Naive thymus-derived CD4-positive, alpha-beta T cell (primary cell): ENCODE measurements around the gene LVRN. TPM values are rescaled to one million over a fixed set of nuclear protein-coding genes. Genes with fewer than 3 reads are reported as not detected.

Source experiments
- ATAC-seq: fragments of 150-1000 bp; cut with Tn5 transposase; 2 replicates; pipeline ENCODE4 v1.10.0; 2021; ENCODE audit warnings: mild to moderate bottlenecking, moderate library complexity
- CTCF ChIA-PET: fragments of 350-600 bp; sonication (Branson Sonifier 250); formaldehyde crosslinking; loops from one replicate; lab custom pipeline; 2021; ENCODE audit warnings: antibody characterized with exemption; lab: Charles Lee
- POLR2A ChIA-PET: fragments of 350-600 bp; sonication (Branson Sonifier 250); formaldehyde crosslinking; loops from one replicate; lab custom pipeline; 2021; ENCODE audit warnings: antibody characterized with exemption, inconsistent platforms; lab: Charles Lee
- DNase-seq, 9 donors: peaks; one replicate each; pipeline versions ENCODE4 v3.0.0 to v3.0.0-alpha.2; 2020 to 2022; ENCODE audit warnings: mixed read lengths in 1 of 9
- H3K27ac ChIP-seq: one replicate; pipeline ENCODE4 v1.7.0; 2013; ENCODE audit warnings: mild to moderate bottlenecking, low read depth, low read length, moderate library complexity
- H3K27me3 ChIP-seq, 2 donors: one replicate each; pipeline ENCODE4 v1.7.0; 2013; ENCODE audit warnings: low read length in 2 of 2, mild to moderate bottlenecking in 2 of 2, moderate library complexity in 2 of 2; ENCODE audit not compliant: control insufficient read depth in 2 of 2, insufficient read depth in 2 of 2
- H3K36me3 ChIP-seq, 3 experiments: 1 replicate in 2 of 3; 2 replicates in 1 of 3; pipeline ENCODE4 v1.7.0; 2013; ENCODE audit warnings: low read length in 3 of 3, mild to moderate bottlenecking in 3 of 3, moderate library complexity in 1 of 3; ENCODE audit not compliant: insufficient read depth in 3 of 3, control insufficient read depth in 2 of 3
- H3K4me1 ChIP-seq, 2 donors: one replicate each; pipeline ENCODE4 v1.7.0; 2013; ENCODE audit warnings: low read length in 2 of 2, mild to moderate bottlenecking in 2 of 2, moderate library complexity in 1 of 2; ENCODE audit not compliant: control insufficient read depth in 2 of 2, insufficient read depth in 2 of 2
- H3K4me3 ChIP-seq: 2 replicates; pipeline ENCODE4 v1.7.0; 2013; ENCODE audit warnings: mild to moderate bottlenecking, low read length
- H3K9me3 ChIP-seq, 3 experiments: 1 replicate in 2 of 3; 2 replicates in 1 of 3; pipeline ENCODE4 v1.7.0; 2013; ENCODE audit warnings: low read length in 3 of 3; ENCODE audit not compliant: control insufficient read depth in 2 of 3
- H3K27ac Mint-ChIP-seq, 9 donors: one replicate each; pipeline ENCODE4 v1.8.0; 2020 to 2022; ENCODE audit warnings: mixed read lengths in 9 of 9, mild to moderate bottlenecking in 8 of 9, moderate library complexity in 5 of 9, inconsistent platforms in 2 of 9
- H3K27me3 Mint-ChIP-seq, 5 donors: one replicate each; pipeline ENCODE4 v1.8.0; 2021 to 2022; ENCODE audit warnings: mixed read lengths in 5 of 5, mild to moderate bottlenecking in 1 of 5
- H3K36me3 Mint-ChIP-seq, 5 donors: one replicate each; pipeline ENCODE4 v1.8.0; 2020 to 2022; ENCODE audit warnings: mixed read lengths in 5 of 5, mild to moderate bottlenecking in 3 of 5, inconsistent platforms in 1 of 5
- H3K4me1 Mint-ChIP-seq, 7 donors: one replicate each; pipeline ENCODE4 v1.8.0; 2020 to 2022; ENCODE audit warnings: mixed read lengths in 7 of 7, mild to moderate bottlenecking in 3 of 7, inconsistent platforms in 1 of 7
- H3K4me3 Mint-ChIP-seq, 10 donors: one replicate each; pipeline ENCODE4 v1.8.0; 2020 to 2022; ENCODE audit warnings: mild to moderate bottlenecking in 10 of 10, mixed read lengths in 10 of 10, moderate library complexity in 6 of 10, inconsistent platforms in 2 of 10
- H3K9me3 Mint-ChIP-seq, 11 donors: one replicate each; pipeline ENCODE4 v1.8.0; 2020 to 2022; ENCODE audit warnings: mixed read lengths in 11 of 11, mild to moderate bottlenecking in 4 of 11, inconsistent platforms in 1 of 11, moderate library complexity in 1 of 11
- intact Hi-C, 2 donors: fragments of 100-400 bp; cut with micrococcal nuclease; formaldehyde crosslinking; loops; one replicate each; pipeline ENCODE4 v1.15.1; 2023
- polyA plus RNA-seq, 2 donors: library from polyadenylated mRNA; unstranded; fragments of 300-500 nt; fragmentation: Illumina TruSeq; gene quantifications; one replicate each; pipeline ENCODE4 v1.2.3, GENCODE V29; 2021
- total RNA-seq, 6 experiments: library from RNA in 5 of 6; stranded (reverse) in 5 of 6; gene quantifications; 1 replicate in 5 of 6; 2 replicates in 1 of 6; pipeline ENCODE4 v1.2.3 and lab custom pipeline; 2021 to 2026

The LVRN gene
- total and polyA plus RNA-seq, 7 experiments from 2014 or later = 0.16 TPM; not detected in 6

DNA sequence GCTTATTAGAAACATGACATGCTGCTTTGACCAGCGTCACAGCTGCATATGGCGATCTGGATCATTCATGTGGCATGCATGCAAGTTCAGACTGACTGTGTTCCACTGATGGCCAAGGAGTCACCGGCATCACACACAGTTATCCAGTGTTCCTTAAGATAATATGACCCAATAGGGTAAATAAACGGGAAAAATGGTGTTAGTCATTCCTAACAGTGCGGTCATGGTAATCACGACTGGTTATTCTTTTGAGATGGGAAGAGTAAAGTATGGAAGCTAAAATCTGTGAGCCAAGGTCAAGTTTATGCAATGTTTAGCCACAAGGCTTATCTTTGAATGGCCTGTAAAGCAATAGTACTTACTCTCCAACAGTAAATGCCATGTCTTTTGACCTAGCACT lies 29.3 kb upstream of the LVRN start:
- Mint-ChIP-seq H3K4me3 (no peak overlapping the region), H3K27me3 (peaks cover 0 to 6% (median 0%) of the 10 kb centered on the region in 5 donors), H3K36me3 (no peaks in the 10 kb centered on the region), H3K4me1 (peaks cover 0 to 1% (median 0%) of the 10 kb centered on the region in 7 donors), H3K27ac (no peak overlapping the region), H3K9me3 (no peaks in the 10 kb centered on the region)
- no peak for DNase-seq
- POLR2A ChIA-PET = no interaction called here
- no peaks in the 10 kb centered on the region for H3K27me3 ChIP-seq
- no peak overlapping the region for H3K4me3 ChIP-seq
- no peaks in the 10 kb centered on the region for H3K9me3 ChIP-seq
- H3K36me3 ChIP-seq = no peaks in the 10 kb centered on the region
- H3K4me1 ChIP-seq = no peaks in the 10 kb centered on the region
- H3K27ac ChIP-seq = no peak overlapping the region
- intact Hi-C loops = no loop called here
- no peak for ATAC-seq
- CTCF ChIA-PET = no interaction called here

GRCh38 chr5:115934388-115934974 lies 27.8 kb upstream of the LVRN start:
- ChIA-PET CTCF (interaction anchor here (0.9 kb wide), 1 partner anchor 19 kb away, joined by 3 read pairs; no protein-coding TSS in a partner anchor), POLR2A (no interaction called here)
- peaks cover 0 to 6% (median 0%) of the 10 kb centered on the region in 5 donors for H3K27me3 Mint-ChIP-seq
- H3K9me3 Mint-ChIP-seq = no peaks in the 10 kb centered on the region
- no peak overlapping the region for H3K4me3 Mint-ChIP-seq
- H3K4me1 Mint-ChIP-seq = peaks cover 0 to 1% (median 0%) of the 10 kb centered on the region in 7 donors
- H3K36me3 Mint-ChIP-seq = no peaks in the 10 kb centered on the region
- no peaks in the 10 kb centered on the region for H3K9me3 ChIP-seq
- DNase-seq = no peak
- H3K4me1 ChIP-seq = no peaks in the 10 kb centered on the region
- H3K27ac Mint-ChIP-seq = no peak overlapping the region
- H3K27me3 ChIP-seq = no peaks in the 10 kb centered on the region
- no peak for ATAC-seq
- intact Hi-C loops = no loop called here
- no peak overlapping the region for H3K4me3 ChIP-seq
- no peak overlapping the region for H3K27ac ChIP-seq
- no peaks in the 10 kb centered on the region for H3K36me3 ChIP-seq

- Mint-ChIP-seq H3K4me1 (peaks cover 0 to 1% (median 0%) of the 10 kb centered on the region in 7 donors), H3K36me3 (no peaks in the 10 kb centered on the region), H3K27ac (no peak overlapping the region), H3K27me3 (peaks cover 0 to 6% (median 1%) of the 10 kb centered on the region in 5 donors), H3K9me3 (peaks cover 0 to 1% (median 0%) of the 10 kb centered on the region in 11 donors), H3K4me3 (no peak overlapping the region)
- H3K36me3 ChIP-seq = no peaks in the 10 kb centered on the region
- DNase-seq (no peak), ATAC-seq (no peak)
- no peaks in the 10 kb centered on the region for H3K4me1 ChIP-seq
- intact Hi-C loops = no loop called here
- ChIA-PET POLR2A (interaction anchor here (0.6 kb wide), 1 partner anchor 16 kb away, joined by 6 read pairs; no protein-coding TSS in a partner anchor), CTCF (no interaction called here)
- H3K27ac ChIP-seq = no peak overlapping the region
- no peaks in the 10 kb centered on the region for H3K27me3 ChIP-seq
- no peak overlapping the region for H3K4me3 ChIP-seq
- no peaks in the 10 kb centered on the region for H3K9me3 ChIP-seq
These were observed 26.2 kb upstream of the LVRN start for GRCh38 chr5:115936031-115936430.

DNA sequence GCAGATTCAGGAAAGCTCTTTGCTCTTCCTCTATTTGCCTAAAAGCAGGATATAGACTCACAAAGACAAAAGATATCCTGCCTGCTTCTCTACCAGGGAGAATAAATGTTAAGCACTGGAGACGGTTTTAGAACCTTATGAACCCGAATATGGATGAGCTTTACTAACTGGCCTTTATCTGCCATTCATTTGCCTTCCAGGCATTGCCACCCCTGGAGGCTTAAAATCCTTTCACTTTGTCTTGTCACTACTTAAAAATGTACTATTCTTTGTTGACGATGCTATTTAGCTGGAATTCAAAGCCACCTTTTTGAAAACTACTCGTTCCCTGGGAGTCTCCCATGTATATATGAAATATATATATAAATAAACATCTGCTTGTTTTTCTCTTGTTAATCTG lies 23.2 kb upstream of the LVRN start:
- Histone ChIP-seq H3K9me3 (no peaks in the 10 kb centered on the region), H3K27me3 (no peaks in the 10 kb centered on the region), H3K4me1 (no peaks in the 10 kb centered on the region), H3K27ac (no peak overlapping the region), H3K4me3 (no peak overlapping the region), H3K36me3 (no peaks in the 10 kb centered on the region)
- no peak overlapping the region for H3K27ac Mint-ChIP-seq
- no peak for DNase-seq
- peaks cover 0 to 10% (median 5%) of the 10 kb centered on the region in 5 donors for H3K27me3 Mint-ChIP-seq
- intact Hi-C loops = no loop called here
- POLR2A ChIA-PET = no interaction called here
- CTCF ChIA-PET = interaction anchor here (0.6 kb wide), 1 partner anchor 630 kb away, joined by 3 read pairs; no protein-coding TSS in a partner anchor
- H3K4me3 Mint-ChIP-seq = no peak overlapping the region
- H3K4me1 Mint-ChIP-seq = no peaks in the 10 kb centered on the region
- H3K9me3 Mint-ChIP-seq = peaks cover 0 to 11% (median 3%) of the 10 kb centered on the region in 11 donors
- ATAC-seq = no peak
- no peaks in the 10 kb centered on the region for H3K36me3 Mint-ChIP-seq

DNA sequence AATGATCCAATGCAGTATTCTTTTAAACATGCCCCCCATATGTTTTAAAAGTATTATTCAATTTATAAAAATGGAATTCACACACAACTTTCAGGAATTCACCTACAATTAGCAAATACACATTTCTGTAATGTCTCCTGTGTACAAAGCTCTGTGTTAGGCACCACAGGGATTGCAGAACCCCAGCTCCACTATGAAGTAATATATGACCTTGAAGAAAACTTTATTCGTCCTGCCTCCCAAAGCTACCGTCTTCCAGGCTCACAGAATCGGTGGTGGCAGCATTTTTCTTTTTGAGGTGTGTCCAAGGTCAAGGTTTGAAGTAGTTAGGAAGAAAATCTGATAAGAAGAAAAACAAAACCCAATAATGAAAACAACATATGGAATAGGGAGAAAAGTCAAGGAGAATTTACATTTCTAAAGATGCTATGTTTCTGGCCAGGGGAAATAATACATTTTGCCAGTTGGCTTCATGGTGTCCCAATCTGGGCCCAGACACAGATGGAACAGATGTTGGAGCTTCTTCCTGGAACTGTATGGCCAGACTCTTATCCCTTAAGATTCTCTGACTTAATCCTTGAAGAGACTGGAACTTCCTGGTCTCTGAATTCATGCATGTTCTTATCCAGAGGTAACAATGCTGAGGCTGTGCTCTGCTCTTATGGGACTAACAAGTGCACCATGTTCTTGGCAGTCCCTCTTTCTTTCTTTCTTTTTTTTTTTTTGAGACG lies 22.0 kb upstream of the LVRN start:
- Histone ChIP-seq H3K27ac (no peak overlapping the region), H3K4me1 (no peaks in the 10 kb centered on the region), H3K9me3 (no peaks in the 10 kb centered on the region), H3K4me3 (no peak overlapping the region), H3K27me3 (no peaks in the 10 kb centered on the region), H3K36me3 (no peaks in the 10 kb centered on the region)
- Mint-ChIP-seq H3K27ac (no peak overlapping the region), H3K4me3 (no peak overlapping the region), H3K36me3 (no peaks in the 10 kb centered on the region), H3K9me3 (peaks cover 0 to 11% (median 3%) of the 10 kb centered on the region in 11 donors), H3K4me1 (no peaks in the 10 kb centered on the region), H3K27me3 (peaks cover 0 to 10% (median 5%) of the 10 kb centered on the region in 5 donors)
- ChIA-PET POLR2A (no interaction called here), CTCF (no interaction called here)
- intact Hi-C loops = no loop called here
- DNase-seq = no peak
- ATAC-seq = no peak

DNA sequence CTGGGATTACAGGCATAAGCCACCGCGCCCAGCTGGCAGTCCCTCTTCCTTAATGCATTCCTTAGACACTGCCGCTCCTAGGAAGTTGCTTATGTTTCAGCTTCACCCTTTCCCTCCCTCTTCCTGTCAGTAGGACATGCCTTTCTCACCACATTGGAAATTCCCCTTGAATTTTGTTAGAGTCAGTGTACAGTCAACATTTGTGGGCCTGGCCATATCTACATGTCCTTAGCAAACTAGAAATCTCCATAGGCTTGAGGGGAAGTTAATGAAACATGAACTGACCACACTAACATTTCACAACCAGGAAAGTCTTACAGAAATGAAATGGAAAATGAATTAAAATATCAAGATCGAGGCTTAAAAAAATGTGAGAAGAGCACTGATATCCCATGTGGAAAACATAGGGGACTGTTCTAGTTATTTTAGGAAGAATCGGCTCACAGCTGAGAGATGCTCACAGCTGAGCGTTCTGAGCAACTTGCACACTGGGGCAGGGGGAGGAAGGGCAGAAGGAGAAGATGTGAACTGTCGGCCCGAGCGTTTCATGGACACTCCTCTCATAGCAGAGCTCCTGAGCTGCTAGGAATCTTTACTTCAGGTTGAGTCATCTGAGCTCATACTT lies 21.1 kb upstream of the LVRN start:
- Histone ChIP-seq H3K4me1 (no peaks in the 10 kb centered on the region), H3K36me3 (no peaks in the 10 kb centered on the region), H3K27me3 (no peaks in the 10 kb centered on the region), H3K27ac (no peak overlapping the region), H3K4me3 (no peak overlapping the region), H3K9me3 (no peaks in the 10 kb centered on the region)
- Mint-ChIP-seq H3K4me3 (no peak overlapping the region), H3K4me1 (no peaks in the 10 kb centered on the region), H3K9me3 (peaks cover 0 to 11% (median 4%) of the 10 kb centered on the region in 11 donors), H3K27ac (peak overlapping the region in 1 of 9 donors; percentile 13), H3K27me3 (peaks cover 0 to 10% (median 3%) of the 10 kb centered on the region in 5 donors), H3K36me3 (no peaks in the 10 kb centered on the region)
- DNase-seq (no peak), ATAC-seq (peak; percentile 75)
- intact Hi-C loops = no loop called here
- ChIA-PET CTCF (no interaction called here), POLR2A (no interaction called here)
